T-helper 22 cell (primary cell): Measurements from ENCODE around the gene AATK.

Experiments
- DNase-seq: peaks from one replicate; pipeline ENCODE4 v3.0.0-alpha.2; 2020; ENCODE audit warnings: low read depth

Gene AATK

GRCh38 chr17:81114351-81115093, 51.5 kb downstream of the AATK start:
- DNase-seq: no peak

GRCh38 chr17:81113158-81113724, 52.8 kb downstream of the AATK start:
- DNase-seq: no peak

- DNase-seq: no peak
Observed at GRCh38 chr17:81112450-81112849, 53.6 kb downstream of the AATK start.

- no peak for DNase-seq
Observed at GRCh38 chr17:81111066-81111465, 55.0 kb downstream of the AATK start.

GRCh38 chr17:81110488-81111040, 55.5 kb downstream of the AATK start:
- no peak for DNase-seq

- no peak for DNase-seq
Observed at GRCh38 chr17:81109957-81110356, 56.1 kb downstream of the AATK start.

- no peak for DNase-seq
Observed at GRCh38 chr17:81108220-81108619, 57.8 kb downstream of the AATK start.

- no peak for DNase-seq
Observed at GRCh38 chr17:81106716-81107115, 59.3 kb downstream of the AATK start.

GRCh38 chr17:81103379-81103778, 62.6 kb downstream of the AATK start:
- no peak for DNase-seq

- no peak for DNase-seq
Observed at GRCh38 chr17:81102869-81103268, 63.2 kb downstream of the AATK start.

GRCh38 chr17:81102352-81102751, 63.7 kb downstream of the AATK start:
- no peak for DNase-seq

- peak; percentile 72 for DNase-seq
Observed at GRCh38 chr17:81101614-81102306, 64.3 kb downstream of the AATK start.

- no peak for DNase-seq
Observed at GRCh38 chr17:81100668-81101067, 65.4 kb downstream of the AATK start.

GRCh38 chr17:81099888-81100287, 66.1 kb downstream of the AATK start:
- no peak for DNase-seq

- no peak for DNase-seq
Observed at GRCh38 chr17:81097943-81098308, 68.1 kb downstream of the AATK start.

- peak; percentile 43 for DNase-seq
Observed at GRCh38 chr17:81097134-81097942, 68.7 kb downstream of the AATK start.

GRCh38 chr17:81096741-81097133, 69.3 kb downstream of the AATK start:
- DNase-seq: no peak

- DNase-seq: peak; percentile 38
Observed at GRCh38 chr17:81095383-81095762, 70.6 kb downstream of the AATK start.

- DNase-seq: peak; percentile 86
Observed at GRCh38 chr17:81094509-81095382, 71.3 kb downstream of the AATK start.

GRCh38 chr17:81093619-81094508, 72.2 kb downstream of the AATK start:
- DNase-seq: no peak
